GM21576 (cell line): ENCODE measurements around the gene MRPL20.
"Not testable (repeated sequence)": the region's sequence is repeated elsewhere in the genome, so short reads cannot be mapped to it uniquely, and the experiment has no call there.

Experiments used
- ATAC-seq: cut with Tn5 transposase; IDR thresholded peaks from one replicate; pipeline ENCODE4 v1.9.1; 2021; ENCODE audit warnings: mild to moderate bottlenecking, moderate library complexity; ENCODE audit not compliant: unreplicated experiment

MRPL20 gene

DNA sequence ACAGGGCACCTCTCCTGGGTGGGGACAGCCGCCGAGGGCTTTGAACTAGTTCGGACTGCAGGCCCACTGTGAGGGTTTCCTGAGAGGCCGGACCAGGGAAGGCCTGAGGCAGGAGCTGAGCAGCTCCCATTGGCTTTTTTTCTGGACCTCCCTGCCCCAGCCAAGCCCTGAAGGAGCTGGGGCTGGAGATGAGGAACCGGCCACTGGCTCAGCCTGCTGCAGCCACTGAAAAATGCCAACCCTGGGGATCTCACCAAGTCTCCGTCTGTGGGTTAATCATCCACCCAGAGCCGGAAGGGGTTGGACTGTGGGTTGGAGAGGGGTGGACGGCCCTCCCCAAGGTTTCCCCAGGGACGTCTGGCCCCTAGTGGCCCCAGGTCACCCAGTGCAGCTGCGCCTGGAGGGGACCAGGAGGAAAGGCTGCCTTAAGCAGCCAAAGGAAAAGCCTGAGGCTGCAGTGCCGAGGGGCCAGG lies 30.8 kb upstream of the MRPL20 start:
- no peak for ATAC-seq

DNA sequence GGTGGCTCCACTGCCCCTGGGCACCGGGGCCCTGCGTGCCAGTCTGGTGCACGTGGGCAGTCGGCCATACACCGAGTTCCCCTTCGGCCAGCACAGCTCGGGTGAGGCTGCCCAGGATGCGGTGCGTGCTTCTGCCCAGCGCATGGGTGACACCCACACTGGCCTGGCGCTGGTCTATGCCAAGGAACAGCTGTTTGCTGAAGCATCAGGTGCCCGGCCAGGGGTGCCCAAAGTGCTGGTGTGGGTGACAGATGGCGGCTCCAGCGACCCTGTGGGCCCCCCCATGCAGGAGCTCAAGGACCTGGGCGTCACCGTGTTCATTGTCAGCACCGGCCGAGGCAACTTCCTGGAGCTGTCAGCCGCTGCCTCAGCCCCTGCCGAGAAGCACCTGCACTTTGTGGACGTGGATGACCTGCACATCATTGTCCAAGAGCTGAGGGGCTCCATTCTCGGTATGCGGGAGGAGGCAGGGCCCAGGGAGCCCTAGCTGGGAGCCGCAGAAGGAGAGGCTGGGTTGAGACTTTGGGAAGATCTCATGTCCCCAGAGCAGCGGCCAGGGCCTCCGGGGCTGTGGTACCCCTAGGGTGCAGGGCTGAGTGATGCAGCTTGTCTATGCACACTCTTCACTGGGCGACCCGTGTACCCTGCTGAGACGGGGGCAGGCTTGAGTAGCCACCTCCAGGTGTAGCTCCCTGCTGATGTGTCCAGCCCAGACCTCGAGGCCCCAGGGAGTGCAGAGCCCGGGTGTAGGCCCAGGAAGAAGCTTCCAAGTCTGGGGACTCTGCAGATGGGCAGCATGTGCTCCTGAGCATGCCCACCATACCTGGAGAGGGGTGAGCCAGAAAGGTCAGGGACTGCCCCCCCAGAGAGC lies 30.2 kb upstream of the MRPL20 start:
- no peak for ATAC-seq

DNA sequence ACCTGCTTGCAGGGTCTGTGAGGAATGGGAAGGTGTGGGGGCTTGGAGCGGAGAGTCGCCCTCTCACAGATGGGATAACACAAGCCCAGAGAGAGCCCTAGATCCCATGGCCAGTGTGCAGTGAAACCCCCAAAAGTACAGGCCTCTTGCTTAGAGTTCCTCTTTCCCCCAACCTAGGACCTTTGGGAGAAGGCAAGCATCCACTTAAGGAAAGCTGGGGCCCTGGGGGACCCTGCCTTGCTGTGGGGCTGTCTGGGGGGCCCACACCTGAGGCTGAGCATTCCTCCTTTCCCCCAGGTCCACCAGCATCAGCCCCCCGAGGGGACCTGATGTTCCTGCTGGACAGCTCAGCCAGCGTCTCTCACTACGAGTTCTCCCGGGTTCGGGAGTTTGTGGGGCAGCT lies 29.5 kb upstream of the MRPL20 start:
- no peak for ATAC-seq

DNA sequence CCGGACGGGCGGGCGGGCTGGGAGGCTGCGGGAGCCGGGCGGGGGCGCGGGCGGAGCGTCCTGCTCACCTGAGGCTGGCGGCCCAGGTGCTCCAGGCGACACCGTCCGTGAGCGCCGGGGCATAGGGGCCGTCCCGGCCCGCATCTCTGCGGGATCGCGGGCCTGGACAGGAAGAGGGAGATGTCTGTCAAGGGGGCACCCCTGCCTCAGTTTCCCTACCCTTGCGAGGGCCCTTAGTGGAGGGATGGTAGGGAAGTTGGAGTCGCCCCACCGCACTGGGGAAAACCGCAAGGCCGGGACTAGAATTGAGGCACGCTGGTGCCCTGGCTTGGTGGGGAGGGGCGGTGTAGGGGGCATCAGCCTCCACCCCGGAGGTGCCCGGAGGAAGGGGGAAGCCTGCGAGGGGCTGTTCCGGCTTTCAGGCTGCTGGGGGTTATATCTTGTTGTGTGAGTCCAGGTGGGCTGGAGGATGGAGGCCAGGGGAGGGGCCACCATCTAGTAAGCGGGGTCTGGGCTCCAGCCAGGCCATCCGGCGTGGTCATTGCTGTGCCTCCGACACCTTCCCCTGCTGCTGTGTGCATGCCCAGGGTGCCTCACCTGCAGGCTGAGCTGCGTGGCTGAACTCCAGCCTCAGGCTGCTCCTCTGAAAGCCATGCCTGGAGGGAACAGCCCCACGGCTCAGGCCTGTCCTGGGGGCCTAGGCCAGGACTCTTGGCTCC lies 29.0 kb upstream of the MRPL20 start:
- ATAC-seq: no peak

DNA sequence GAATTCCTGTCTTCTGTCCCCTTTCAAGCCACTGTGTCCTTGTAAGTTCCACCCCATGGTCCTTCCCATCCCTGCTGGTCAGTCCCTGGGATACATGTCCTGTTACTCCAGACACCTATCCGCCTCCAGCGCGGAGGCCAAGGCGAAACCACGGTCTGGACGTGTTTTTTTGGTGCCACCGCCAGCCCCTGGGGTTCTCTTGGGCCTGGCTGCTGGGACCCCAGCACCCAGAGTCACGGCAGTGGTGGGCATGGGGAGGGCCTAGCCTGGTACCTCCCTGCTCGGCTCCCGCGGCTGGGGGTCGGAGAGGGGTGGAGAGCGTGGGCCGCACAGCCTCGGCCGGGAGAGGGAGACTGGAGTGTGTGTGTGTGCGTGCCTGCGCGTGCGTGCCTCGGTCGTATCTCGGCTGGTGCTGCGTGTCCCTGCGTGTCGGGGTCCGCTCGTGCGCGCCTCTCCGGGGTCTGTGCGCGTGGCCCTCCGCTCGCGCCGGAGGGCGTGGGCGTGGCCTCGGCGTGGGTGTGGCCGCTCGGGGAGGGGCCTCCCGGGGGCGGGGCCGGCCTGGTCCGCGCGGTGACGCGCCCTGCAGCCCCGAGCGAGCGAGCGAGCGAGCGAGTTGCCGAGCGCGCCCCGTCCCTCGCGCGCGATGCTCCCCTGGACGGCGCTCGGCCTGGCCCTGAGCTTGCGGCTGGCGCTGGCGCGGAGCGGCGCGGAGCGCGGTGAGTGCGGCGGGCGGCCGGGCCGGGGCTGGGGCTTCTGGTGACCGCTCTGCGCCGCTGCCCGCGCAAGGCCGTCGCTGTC lies 28.2 kb upstream of the MRPL20 start, which contains the start of gene VWA1:
VWA1 (plus strand) TSS at position 585 of the 798 bp plus-strand sequence; CDS start at position 644, 59 bp downstream.
- ATAC-seq: no peak

DNA sequence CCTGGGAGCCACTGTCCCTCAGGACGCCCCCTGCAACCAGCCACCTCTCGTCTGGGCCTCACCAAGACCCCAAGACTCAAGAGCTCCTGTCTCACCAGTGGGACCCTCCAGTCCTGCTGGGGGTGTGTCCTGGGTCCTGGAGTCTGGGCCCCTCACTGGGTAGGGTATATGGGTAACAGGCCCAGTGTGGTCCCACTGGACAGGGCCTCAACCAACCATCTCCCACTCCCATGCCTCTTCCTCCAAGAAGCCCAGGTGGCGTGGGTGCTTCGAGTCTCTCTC lies 27.7 kb upstream of the MRPL20 start:
- ATAC-seq: no peak

DNA sequence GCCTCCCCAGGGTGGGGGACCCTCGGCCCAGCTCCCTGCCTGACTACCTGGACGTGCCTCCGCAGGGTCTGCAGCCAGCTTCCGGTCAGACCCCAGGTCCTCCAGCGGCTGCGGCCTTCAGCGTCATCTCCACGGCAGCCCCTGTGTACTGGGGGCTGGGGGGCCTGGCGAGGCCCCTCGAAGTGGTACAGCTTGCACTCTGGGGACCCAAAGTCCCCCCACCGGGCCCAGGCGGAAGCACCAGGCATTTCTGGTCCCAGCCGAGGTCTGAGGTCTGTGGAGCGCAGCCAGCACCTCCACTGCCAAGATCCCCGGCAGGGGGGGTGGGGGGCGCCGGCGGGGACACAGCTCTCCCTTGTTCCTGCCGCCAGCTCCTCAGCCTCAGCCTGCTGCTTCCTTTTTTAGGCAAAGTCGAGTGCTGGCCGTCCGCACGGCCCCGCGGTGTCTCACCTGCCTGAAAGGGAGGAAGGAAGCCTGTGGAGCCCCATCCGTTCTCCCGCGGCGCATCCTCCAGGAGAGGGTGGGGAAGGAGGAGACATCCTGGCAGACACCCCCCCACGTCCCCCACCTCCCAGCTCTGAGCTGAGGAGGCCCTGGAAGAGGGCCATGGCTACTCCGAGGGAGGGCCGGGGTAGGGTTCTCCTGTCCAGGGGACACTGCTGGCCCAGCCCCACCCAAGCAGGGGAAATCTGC lies 27.2 kb upstream of the MRPL20 start:
- no peak for ATAC-seq

DNA sequence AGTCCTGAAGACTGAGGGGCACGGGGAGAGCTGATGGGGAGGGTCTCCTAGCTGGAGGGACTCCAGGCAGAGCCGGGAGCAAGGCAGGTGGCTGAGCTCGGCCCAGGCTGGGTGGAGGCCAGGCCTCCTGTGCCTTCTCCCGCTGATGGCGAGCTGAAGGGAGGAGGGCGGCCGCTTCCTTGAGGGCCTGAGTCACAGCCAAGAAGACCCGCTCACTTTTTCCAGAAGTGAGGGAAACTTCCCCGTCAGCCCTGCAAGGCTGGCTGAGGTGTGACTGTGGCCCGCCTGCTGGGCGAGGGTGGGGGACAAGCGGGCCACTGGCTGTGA lies 26.7 kb upstream of the MRPL20 start:
- ATAC-seq: no peak

DNA sequence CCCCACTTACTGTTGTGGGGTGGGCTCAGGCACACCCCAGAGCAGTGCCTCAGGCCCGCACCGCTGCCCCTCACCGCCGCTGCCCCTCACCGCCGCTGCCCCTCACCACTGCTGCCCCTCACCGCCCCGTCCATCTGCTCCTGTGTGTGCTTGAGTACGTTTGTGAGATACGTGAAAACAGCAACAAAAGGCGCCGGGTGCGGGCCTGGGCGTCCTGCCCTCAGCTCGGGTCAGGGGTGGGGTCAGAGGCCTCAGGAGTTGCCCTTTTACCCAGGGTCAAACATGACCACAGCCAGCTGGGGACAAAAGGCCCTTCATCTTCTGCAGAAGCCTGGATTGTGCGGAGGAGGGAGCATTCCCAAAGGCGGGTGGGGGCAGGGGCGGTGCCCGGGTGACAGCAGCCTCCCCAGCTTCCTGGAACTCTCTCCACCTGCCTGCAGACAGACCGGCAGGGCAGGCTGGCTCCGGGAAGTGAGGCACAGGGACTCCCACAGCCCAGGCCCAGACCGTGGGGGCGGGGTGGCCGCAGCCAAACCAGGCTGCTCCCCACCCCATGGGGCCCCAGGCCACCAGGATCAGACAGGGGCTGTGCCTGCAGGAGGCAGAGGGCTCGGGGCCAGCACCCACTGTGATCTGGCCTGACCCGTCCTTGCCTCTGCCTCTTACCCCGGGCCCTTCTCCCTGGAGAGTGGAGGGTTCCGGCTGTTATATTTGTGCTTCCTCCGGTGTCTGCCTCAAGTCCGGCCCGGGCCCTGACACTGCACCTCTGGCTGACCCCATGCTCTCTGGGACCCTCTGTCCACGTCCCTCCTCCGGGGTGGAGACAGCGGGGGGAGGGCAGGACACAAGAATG lies 26.1 kb upstream of the MRPL20 start:
- no peak for ATAC-seq

DNA sequence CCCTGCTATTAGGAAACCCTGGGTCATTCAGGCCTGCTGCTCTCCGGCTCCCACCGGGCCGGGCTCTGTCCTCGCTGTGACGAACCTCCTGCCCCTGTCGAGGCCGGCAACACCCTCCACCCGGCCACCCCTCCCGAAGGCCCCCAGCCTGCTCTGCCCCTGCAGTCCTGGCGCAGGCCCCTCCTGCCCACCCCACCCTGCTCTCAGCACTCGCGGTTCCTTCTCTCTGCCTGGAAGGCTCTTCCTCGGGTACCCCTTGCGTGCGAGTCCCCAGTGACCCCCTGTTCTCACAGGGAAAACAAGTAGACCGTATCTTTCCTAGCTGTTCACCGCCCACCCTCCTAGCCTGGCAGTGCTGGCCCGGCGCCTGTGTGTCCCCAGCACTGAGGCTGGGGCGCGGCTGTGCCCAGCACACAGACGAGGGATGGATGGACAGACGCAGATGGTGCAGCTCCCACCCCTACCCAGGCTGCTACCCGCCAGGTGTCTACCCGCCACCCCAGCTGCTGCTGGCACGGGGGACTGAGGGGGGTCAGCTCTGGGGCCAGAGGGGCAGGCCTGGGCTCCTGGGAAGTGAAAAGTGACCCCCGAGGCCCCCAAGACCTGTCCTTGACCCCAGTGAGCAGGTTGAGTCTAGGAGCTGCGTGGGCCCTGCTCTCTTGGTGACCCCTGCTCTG lies 25.3 kb upstream of the MRPL20 start:
- no peak for ATAC-seq

DNA sequence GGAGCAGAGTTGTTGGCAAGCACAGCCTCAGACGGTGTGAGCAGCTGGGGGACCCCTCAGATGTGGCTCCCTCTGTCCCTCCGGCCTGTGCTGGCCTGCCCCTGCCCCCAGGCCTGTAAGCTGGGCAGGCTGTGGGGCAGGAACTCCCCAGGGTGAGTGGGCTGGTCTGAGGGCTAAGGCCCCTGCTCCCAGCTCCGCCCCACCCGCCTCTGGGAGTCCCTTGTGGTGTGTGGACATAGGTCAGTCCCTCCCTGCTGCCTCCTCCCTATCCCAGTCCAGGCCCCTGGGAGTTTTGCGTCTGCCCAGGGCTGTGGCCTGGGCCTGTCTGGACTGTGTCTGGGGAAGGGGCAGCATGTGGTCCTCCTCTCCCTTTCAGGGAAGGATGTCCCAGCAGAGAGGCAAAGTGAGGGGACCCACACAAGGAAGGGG lies 24.8 kb upstream of the MRPL20 start:
- no peak for ATAC-seq

DNA sequence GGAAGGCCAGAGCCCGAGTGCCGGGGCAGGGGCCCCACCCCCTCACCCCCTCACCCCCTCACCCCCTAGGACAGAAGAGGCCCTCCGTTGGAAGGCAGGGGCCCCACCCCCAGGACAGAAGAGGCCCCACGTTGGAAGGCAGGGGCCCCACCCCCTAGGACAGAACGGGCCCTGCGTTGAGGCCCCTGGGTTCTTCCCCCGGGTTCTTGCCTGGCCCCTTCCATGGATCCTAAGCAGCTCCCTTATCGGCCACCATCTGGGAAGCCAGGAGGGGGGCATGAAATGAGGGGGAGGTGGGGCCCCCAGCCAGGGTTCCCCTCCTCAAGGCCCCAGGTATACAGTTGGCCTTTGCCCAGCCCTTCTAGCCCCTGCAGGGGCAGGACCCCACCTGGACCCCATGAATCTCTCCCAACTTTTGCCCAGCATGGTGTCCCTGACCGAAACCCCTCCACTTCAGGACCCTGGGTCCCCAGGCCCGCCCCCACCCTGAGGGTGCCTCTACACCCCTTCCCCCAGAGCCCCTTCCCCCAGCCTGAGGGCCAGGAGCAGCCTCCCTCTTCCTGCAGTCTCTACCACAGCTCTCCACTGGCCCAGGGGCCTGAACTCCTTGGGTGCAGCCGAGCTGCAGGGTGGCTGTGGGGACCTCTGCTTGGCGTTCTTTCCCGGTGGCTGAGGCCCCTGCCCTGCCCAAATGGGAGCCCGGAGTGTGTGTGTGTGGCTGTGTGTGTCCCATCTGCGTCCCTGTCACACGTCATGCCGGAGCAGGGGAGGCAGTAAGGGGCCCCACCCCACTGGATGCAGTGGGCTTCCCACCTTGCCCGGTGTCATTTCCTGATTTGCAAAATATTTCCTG lies 24.1 kb upstream of the MRPL20 start:
- no peak for ATAC-seq

DNA sequence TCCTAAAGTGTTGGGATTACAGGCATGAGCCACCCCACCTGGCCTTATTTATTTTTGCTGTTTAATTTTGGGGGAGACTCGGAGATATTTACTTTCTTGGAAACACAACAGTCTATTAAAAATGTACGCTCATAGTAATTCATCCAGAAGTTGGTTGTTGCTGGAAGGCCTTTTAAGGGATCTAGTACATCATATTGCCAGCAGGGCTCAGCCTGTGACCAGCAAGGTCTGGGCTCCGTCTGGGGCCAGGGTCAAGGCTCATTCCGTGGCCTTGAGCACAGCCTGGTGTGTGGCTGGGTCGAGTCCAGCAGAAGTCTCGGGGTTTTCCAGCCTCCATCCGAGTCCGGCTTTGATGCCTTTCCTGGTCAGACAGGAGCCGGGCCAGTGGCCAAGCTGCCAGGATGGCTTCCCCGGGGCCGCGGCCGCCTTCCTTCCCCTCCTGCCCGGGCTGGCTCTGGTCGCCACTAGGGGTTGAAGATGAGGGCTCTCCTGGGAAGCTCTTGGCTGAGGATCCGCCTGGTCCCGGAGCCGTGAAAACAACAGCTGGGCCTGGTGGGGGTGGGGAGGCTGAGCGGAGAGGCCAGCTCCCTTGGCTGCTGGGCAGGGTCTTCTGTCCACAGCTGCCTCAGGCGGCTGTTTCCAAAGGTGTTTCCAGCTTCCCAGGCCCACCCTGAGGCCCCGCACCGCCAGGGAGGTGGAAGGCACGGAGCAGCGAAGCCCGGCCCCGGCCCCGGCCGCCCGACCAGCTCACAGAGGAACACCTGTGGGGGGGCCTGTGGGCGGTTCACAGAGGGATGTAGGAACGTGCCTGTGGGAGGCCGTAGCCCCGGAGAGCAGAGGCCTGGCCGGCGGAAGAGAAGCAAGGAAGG lies 23.3 kb upstream of the MRPL20 start:
- ATAC-seq: no peak

DNA sequence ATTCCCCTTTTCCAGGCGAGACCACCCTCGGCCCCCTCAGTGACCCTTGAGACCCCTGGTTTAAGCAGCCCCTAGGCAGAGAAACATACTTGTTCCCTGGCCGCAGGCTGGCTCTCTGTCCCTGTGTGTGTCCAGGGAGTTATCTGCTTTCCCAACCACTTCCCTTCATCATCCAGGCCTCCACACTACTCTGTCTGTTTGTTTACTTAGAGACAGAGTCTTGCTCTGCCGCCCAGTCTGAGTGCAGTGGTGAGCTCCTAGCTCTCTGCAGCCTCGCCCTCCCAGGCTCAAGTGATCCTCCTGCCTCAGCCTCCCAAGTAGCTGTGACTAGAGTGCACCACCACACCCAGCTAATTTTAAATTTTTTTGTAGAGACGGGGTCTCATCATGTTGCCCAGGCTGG lies 22.6 kb upstream of the MRPL20 start:
- no peak for ATAC-seq

DNA sequence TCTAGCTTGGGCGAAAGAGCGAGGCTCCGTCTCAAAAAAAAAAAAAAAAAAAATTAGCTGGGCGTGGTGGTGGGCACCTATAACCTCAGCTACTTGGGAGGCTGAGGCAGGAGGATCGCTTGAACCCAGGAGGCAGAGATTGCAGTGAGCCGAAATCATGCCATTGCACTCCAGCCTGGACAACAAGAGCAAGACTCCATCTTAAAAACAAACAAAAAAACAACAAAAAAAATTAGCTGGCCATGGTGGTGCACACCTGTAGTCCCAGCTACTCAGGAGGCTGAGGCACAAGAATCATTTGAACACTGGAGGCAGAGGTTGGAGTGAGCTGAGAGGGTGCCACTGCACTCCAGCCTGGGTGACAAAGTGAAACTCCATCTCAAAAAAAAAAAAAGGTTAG lies 21.9 kb upstream of the MRPL20 start:
- ATAC-seq: not testable (repeated sequence)

DNA sequence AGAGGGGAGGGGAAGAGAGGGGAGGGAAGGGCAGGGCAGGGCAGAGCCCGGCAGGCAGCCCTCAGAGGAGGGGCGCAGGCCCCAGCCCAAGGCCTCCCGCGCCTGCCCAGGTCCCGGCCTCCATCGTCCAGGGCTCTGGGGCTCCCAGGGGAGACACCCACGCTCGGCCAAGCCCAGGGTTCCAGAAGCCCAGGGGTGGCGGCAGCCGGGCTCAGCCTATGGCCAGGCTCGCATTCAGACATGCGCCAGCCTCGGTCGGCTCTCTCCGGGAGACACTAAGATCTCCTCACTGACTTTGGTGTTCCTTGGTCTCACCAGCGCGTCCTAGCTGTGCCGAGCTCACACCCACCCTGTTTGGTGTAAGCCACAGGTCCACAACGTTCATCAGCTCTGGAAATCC lies 21.1 kb upstream of the MRPL20 start:
- no peak for ATAC-seq

DNA sequence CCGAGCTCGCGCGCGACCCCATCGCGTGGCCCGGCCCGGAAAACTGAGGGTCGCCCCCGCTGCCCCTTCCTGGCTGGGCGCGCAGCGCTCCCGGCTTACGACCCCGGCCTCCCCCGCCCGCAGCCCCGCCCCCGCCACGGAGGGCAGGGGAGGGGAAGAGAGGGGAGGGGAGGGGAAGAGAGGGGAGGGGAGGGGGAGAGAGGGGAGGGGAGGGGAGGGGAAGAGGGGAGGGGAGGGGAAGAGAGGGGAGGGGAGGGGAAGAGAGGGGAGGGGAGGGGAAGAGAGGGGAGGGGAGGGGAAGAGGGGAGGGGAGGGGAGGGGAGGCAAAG lies 20.7 kb upstream of the MRPL20 start:
- ATAC-seq: no peak
